GM12892 (cell line): ENCODE measurements around the gene WASHC3.
"Not testable (repeated sequence)": the region's sequence is repeated elsewhere in the genome, so short reads cannot be mapped to it uniquely, and the experiment has no call there.

Experiments
- DNase-seq: peaks from one replicate; pipeline ENCODE4 v3.0.0; 2011; ENCODE audit not compliant: insufficient read length
- FAIRE-seq: peaks from 2 replicates; lab custom pipeline; 2011; peaks lifted over from hg19 to GRCh38; lab: Jason Lieb, UNC
- POLR2A ChIP-seq: IDR thresholded peaks from 2 replicates; pipeline ENCODE4 v1.6.1; 2011; ENCODE audit warnings: low read depth, low read length, control low read depth
- POLR2AphosphoS5 ChIP-seq: IDR thresholded peaks from 2 replicates; pipeline ENCODE4 v1.6.1; 2011; ENCODE audit warnings: low read depth, low read length, control low read depth
- TAF1 ChIP-seq: IDR thresholded peaks from 2 replicates; pipeline ENCODE4 v1.6.1; 2011; ENCODE audit warnings: low read depth, mild to moderate bottlenecking, control low read depth, low read length, borderline replicate concordance

The WASHC3 gene

DNA sequence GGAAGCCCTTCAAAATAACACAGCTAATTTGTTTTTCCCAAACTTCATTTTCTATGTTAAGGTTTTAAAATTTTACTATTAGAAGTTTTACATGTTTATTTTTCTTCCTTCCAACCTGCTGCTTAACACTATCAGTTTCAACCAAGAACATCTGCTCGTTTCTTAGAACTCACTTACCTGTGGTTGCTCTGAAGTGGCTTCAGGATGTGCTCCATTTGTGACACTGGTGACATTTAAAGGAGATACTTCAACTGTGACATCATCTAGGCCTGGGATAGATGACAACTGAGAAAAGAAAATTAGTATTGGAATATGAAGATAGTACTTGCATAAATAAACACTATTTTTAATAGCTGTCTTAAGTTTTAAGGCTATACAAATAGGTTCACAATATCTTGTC lies 17.9 kb downstream of the WASHC3 start:
- FAIRE-seq (peak; percentile 85), DNase-seq (no peak)
- no peak for TF ChIP-seq TAF1
- TF ChIP-seq POLR2A = no peak
- TF ChIP-seq POLR2AphosphoS5 = no peak

DNA sequence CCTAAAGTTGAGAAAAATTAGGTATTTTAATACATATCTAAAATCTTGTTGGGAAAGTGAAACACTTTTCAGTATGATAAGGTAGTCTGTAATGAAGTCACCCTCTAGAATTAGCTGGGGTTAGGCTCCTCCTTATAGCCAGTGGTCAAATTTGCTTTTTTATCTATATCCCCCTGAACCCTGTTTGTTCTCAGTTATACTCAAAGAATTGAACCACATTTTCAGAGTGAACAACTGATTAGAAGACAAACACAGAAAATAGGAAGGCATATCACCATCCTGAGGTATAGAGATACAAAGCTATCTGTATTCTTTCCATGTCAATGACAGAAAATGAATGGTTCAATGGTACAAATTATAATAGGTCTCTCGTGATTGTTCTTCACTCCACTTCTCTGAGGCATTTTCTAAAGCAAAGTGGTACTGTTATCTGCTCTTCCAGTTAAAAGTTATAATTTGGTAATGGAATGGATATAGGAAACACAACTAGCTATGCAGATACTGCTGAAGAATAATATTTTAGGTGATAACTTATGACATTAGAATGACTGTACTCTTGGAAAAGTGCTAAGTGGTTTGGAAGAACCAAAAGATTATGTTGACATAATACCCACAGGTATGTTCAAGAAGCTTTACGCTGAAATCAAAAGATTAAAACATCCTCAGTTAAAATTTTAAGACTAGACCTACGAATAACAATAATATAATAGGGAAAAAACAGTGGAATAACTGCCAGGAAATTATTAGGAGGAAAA lies 27.6 kb downstream of the WASHC3 start:
- FAIRE-seq = no peak
- no peak for DNase-seq
- TF ChIP-seq POLR2A (no peak), TAF1 (no peak), POLR2AphosphoS5 (no peak)

DNA sequence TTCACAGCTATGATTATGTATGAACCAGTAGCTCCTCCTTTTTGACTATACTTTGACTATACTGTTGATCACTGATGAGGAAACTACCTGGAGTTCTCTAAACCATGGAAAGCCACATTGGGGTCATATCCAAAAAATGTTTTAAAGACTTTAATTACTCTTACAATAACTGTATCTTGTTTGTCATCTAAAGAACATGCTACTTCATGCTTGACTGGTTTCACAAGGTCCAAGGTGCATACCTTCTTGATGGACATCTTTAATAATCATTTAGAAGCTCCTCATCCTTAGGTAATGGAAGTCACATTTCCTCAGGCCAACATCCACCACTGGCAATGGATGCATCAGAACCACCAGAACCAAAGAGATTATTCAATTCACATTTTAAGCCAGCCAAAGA lies 29.9 kb downstream of the WASHC3 start:
- DNase-seq (no peak), FAIRE-seq (no peak)
- TF ChIP-seq POLR2AphosphoS5 (no peak), TAF1 (no peak), POLR2A (no peak)

DNA sequence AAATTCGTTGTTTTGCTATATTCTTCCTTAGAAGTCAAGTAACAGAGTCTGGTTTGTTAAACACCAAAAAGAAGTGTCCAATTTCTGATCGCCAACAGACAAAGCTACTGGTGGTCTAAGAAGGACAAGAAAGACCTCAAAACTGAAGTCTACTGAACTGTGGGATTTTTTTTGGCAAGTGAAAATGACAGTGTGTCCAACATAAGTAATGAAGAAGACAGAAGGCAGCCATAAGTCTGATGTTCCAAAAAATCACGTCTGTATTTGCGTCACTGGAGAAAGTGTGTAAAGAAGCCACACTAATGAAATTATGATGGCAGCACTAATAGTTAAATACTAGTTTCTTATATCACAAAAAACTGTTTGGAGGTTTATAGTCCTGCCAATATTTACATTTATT lies 32.6 kb downstream of the WASHC3 start:
- TF ChIP-seq POLR2AphosphoS5 = no peak
- TF ChIP-seq POLR2A = no peak
- TF ChIP-seq TAF1 = no peak
- no peak for FAIRE-seq
- no peak for DNase-seq

DNA sequence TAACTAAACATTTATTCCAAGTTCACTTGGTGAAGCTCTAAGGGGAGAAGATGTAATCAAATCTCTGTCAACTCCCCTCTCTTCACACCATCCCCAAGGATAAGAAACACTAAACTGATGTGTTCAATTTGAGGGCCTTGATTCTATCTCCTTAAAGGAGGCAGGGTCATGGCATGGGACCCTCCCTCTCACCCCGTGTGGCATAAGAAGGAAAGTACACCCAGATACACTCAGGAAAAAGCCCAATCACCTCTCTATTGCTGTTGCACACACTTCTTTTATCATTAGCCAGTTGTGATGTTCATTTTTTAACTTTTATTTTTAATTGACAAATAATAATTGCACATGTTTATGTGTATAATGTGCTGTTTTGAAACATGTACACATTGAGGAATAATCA lies 35.1 kb downstream of the WASHC3 start:
- no peak for TF ChIP-seq POLR2A
- no peak for TF ChIP-seq TAF1
- no peak for TF ChIP-seq POLR2AphosphoS5
- DNase-seq (no peak), FAIRE-seq (no peak)

DNA sequence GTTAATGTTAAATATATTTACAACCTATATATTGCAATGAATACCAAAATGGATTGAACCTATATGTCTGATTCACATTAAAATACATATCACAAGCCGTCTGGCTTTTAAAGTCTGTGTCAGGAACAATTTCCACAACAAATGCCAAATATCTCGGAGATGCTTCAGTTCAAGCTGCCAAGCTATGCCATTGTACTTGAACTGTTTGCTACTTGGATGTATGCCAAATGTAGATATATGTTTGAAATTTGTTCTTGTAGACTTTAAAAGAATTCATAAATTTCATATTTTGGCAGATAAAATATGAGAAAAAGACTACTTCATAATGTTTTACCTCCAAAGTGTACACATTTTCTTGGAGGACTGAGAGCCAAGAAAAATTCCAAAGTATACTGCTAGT lies 37.0 kb downstream of the WASHC3 start:
- TF ChIP-seq POLR2AphosphoS5 (no peak), POLR2A (no peak), TAF1 (no peak)
- FAIRE-seq (no peak), DNase-seq (no peak)

DNA sequence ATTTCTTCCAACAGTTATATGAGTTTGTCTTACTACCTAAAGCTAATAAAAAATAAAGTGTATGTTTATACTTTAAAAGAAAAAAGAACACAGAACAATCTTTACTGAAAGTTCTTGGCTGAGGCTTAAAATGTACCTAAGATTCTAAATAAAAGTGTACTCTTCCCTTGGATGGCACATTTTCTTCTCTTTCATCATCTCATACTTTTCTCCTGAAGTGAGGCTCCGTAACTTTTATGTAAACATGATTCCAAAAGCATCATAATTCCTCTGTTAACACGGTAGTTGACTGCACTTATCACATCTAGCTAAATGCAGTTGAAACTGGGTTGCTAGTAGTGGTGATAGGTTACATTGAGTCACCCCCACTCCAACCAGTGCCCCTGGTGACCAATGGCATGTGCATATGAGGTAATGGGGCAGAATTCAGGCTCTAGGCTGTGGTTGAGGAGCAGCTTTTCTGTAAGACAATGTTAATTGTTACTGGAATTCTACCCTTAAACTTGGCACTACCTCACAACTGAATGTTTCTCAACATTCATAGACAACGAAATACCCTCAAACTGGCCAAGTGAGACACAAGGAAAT lies 38.4 kb downstream of the WASHC3 start:
- FAIRE-seq (no peak), DNase-seq (no peak)
- no peak for TF ChIP-seq TAF1
- TF ChIP-seq POLR2AphosphoS5 = no peak
- no peak for TF ChIP-seq POLR2A

DNA sequence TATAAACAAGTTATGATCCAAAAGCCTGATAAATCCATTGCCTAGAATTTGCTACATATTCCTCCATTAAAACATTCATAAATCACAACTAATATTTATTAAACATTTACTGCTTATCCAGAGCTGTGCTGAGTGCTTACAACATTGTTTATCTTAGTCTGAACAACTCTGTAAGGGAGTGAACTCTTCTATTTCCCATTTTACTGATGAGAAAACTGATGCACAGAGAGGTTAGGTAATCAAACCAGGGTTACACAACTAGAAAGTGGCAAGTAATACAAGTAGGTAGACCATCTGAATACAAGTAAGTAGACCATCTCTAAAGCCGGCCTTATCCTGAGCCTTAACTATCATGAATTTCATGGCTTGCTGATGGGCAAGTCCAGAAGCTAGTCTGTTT lies 39.5 kb downstream of the WASHC3 start:
- FAIRE-seq (no peak), DNase-seq (no peak)
- TF ChIP-seq POLR2AphosphoS5 = no peak
- TF ChIP-seq POLR2A = no peak
- no peak for TF ChIP-seq TAF1

DNA sequence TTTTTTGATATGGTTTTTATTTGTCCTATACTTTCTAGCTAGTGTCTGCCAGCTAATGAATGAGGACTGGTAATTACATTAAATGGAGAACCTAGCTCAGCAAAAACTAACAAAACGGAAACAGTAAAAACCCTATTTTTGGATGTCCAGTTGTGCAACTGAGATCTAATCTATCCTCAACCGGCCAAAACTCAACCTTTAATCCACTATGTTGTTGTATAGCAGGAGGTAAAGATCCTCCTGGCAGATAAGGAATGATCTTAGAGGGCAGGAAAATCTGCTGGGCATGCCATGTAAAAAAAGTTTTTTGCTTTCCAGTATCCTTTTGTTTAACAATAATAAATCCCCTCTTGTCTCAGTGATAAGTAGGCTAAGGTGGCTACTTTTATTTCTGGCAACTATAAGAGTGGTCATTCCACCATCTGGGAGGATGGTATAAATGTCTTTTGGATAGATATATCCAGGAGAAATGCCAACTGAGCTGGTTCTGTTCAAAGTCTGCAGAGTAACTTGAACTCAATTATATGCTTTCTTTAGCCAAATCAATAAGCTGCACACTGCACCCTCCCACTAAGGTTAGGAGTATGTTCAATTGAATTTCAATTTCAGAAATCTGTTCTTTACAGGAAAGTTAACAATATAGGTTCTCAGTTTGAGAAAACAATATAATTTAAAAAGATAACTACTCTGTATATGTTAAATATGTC lies 40.1 kb downstream of the WASHC3 start:
- FAIRE-seq = peak; percentile 27
- no peak for TF ChIP-seq TAF1
- TF ChIP-seq POLR2A = no peak
- no peak for TF ChIP-seq POLR2AphosphoS5
- no peak for DNase-seq

DNA sequence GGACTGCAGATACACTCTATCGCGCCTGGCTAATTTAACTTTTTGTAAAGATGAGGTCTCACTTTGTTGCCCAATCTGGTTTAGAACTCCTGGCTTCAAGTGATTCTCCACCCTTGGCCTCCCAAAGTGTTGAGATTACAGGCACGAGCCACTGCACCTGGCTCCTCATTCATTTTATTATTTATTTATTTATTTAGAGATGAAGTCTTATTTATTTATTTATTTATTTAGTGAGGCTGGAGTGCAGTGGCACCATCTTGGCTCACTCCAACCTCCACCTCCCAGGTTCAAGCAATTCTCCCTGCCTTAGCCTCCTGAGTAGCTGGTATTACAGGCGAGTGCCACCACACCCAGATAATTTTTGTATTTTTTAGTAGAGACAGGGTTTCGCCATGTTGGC lies 43.2 kb downstream of the WASHC3 start:
- FAIRE-seq, DNase-seq: not testable (repeated sequence)

DNA sequence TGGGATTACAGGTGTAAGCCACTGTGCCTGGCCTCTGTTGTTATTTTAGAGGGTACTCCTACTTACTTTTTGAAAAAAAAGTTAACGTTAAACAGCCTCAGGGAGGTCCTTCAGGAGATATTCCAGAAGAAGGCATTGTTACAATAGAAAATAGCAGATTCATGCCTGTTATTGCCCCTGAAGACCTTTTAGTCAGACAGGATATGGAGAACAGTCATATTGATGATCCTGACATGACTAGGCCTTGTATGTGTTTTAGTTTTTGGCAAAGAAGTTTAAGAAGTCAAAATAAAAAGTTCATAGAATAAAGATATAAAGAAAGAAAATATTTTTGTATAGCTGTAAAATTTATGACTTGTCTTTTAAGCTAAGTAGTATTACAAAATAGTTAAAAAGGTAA lies 45.3 kb downstream of the WASHC3 start:
- TF ChIP-seq POLR2A (no peak), TAF1 (no peak), POLR2AphosphoS5 (no peak)
- DNase-seq = no peak
- FAIRE-seq = no peak
